ENCODE results near the gene CNIH3.

The CNIH3 gene

GRCh38 chr1:224745924-224746323 is 129.8 kb downstream of the CNIH3 start:
- H3K79me2 ChIP-seq: no peaks in the 10 kb centered on the region
- H3K9me3 ChIP-seq (ENCODE audit: control insufficient read depth, low read length): no peaks in the 10 kb centered on the region
- H3K27me3 ChIP-seq (ENCODE audit: control insufficient read depth, insufficient read depth, low read length): no peaks in the 10 kb centered on the region
- no peak overlapping the region for H3K9ac ChIP-seq
- TF ChIP-seq CTCF (IDR thresholded peaks at IDR 0.05): no peak
- H2AFZ ChIP-seq: no peak overlapping the region
- no peak overlapping the region for H3K27ac ChIP-seq
- no peak overlapping the region for H3K4me2 ChIP-seq (ENCODE audit: low read length)
- H3K4me3 ChIP-seq (ENCODE audit: low read depth, low read length): no peak overlapping the region
- H3K4me1 ChIP-seq: no peaks in the 10 kb centered on the region
- no peaks in the 10 kb centered on the region for H3K36me3 ChIP-seq (ENCODE audit: control insufficient read depth, insufficient read depth, low read length)

- Histone ChIP-seq H3K9me3 (ENCODE audit: control insufficient read depth, low read length) (no peaks in the 10 kb centered on the region), H3K36me3 (ENCODE audit: control insufficient read depth, insufficient read depth, low read length) (no peaks in the 10 kb centered on the region), H3K27me3 (ENCODE audit: control insufficient read depth, insufficient read depth, low read length) (no peaks in the 10 kb centered on the region), H3K79me2 (no peaks in the 10 kb centered on the region), H3K9ac (no peak overlapping the region), H2AFZ (no peak overlapping the region), H3K27ac (no peak overlapping the region), H3K4me2 (ENCODE audit: low read length) (no peak overlapping the region), H3K4me1 (no peaks in the 10 kb centered on the region), H3K4me3 (ENCODE audit: low read depth, low read length) (no peak overlapping the region)
- no peak for TF ChIP-seq CTCF (IDR thresholded peaks at IDR 0.05)
These were observed 131.5 kb downstream of the CNIH3 start for GRCh38 chr1:224747578-224747977.

- no peak overlapping the region for H3K27ac ChIP-seq
- H3K36me3 ChIP-seq (ENCODE audit: control insufficient read depth, insufficient read depth, low read length): no peaks in the 10 kb centered on the region
- H3K4me1 ChIP-seq: no peaks in the 10 kb centered on the region
- no peaks in the 10 kb centered on the region for H3K79me2 ChIP-seq
- no peak overlapping the region for H3K4me3 ChIP-seq (ENCODE audit: low read depth, low read length)
- no peak overlapping the region for H3K9ac ChIP-seq
- TF ChIP-seq CTCF (IDR thresholded peaks at IDR 0.05): no peak
- H3K9me3 ChIP-seq (ENCODE audit: control insufficient read depth, low read length): no peaks in the 10 kb centered on the region
- no peak overlapping the region for H3K4me2 ChIP-seq (ENCODE audit: low read length)
- H2AFZ ChIP-seq: no peak overlapping the region
- H3K27me3 ChIP-seq (ENCODE audit: control insufficient read depth, insufficient read depth, low read length): no peaks in the 10 kb centered on the region
These were observed 133.8 kb downstream of the CNIH3 start for GRCh38 chr1:224749916-224750315.

DNA sequence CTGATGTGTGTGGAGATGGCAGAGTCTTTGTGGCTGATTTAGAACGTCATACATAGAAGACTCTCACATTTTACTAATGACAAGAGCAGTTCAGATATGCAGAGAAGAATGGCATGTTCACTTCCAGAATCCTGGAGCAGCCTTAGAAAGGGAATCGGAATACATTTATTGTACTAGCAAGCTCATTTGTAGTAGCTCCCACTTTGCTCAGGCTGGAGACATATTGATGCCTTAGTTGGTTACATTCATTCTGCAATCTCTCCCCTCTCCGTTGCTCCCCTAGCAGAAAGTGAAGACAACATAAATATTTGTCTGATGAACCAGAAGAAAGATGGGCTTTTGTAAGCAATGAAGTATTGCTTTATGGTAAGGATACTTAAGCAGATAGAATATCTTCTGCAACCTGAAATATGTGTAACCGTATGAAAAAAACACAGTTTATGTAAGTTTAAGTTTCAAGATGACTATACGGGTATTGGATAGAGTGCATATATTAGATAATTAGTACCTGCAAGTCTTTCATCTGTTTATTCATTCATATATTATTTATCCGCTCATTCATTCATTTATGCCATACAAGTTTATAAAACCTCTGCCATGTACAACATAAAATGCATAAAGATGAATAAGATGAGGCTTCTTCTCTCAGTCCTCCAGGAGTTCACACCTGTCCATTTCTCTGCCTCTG is 135.7 kb downstream of the CNIH3 start:
- Histone ChIP-seq H3K4me2 (ENCODE audit: low read length) (no peak overlapping the region), H3K27ac (no peak overlapping the region), H3K36me3 (ENCODE audit: control insufficient read depth, insufficient read depth, low read length) (no peaks in the 10 kb centered on the region), H3K4me1 (no peaks in the 10 kb centered on the region), H3K4me3 (ENCODE audit: low read depth, low read length) (no peak overlapping the region), H3K9ac (no peak overlapping the region), H2AFZ (no peak overlapping the region), H3K27me3 (ENCODE audit: control insufficient read depth, insufficient read depth, low read length) (no peaks in the 10 kb centered on the region), H3K9me3 (ENCODE audit: control insufficient read depth, low read length) (no peaks in the 10 kb centered on the region), H3K79me2 (no peaks in the 10 kb centered on the region)
- no peak for TF ChIP-seq CTCF (IDR thresholded peaks at IDR 0.05)

GRCh38 chr1:224753491-224753890 is 137.4 kb downstream of the CNIH3 start:
- H3K9ac ChIP-seq: no peak overlapping the region
- no peaks in the 10 kb centered on the region for H3K27me3 ChIP-seq (ENCODE audit: control insufficient read depth, insufficient read depth, low read length)
- no peak overlapping the region for H2AFZ ChIP-seq
- no peak overlapping the region for H3K27ac ChIP-seq
- H3K4me1 ChIP-seq: no peaks in the 10 kb centered on the region
- no peak overlapping the region for H3K4me2 ChIP-seq (ENCODE audit: low read length)
- no peaks in the 10 kb centered on the region for H3K79me2 ChIP-seq
- no peaks in the 10 kb centered on the region for H3K9me3 ChIP-seq (ENCODE audit: control insufficient read depth, low read length)
- no peaks in the 10 kb centered on the region for H3K36me3 ChIP-seq (ENCODE audit: control insufficient read depth, insufficient read depth, low read length)
- no peak for TF ChIP-seq CTCF (IDR thresholded peaks at IDR 0.05)
- no peak overlapping the region for H3K4me3 ChIP-seq (ENCODE audit: low read depth, low read length)

Data from parathyroid adenoma (tissue), 2 donors.